HepG2 (cell line): ENCODE measurements around the gene HECA. TPM values are rescaled to one million over a fixed set of nuclear protein-coding genes. Genes with fewer than 3 reads are reported as not detected.

ENCODE experiments used
- BORCS8-MEF2B ChIP-seq: sonication (generic); formaldehyde crosslinking; IDR thresholded peaks from 2 replicates; pipeline ENCODE4 v1.8.0; 2022; ENCODE audit warnings: mild to moderate bottlenecking, missing genetic modification reagents
- MTA1 ChIP-seq: sonication (generic); formaldehyde crosslinking; IDR thresholded peaks from 2 replicates; pipeline ENCODE4 v1.4.0; 2020; ENCODE audit warnings: missing genetic modification reagents, mild to moderate bottlenecking, borderline replicate concordance
- UBTF ChIP-seq: sonication (generic); formaldehyde crosslinking; IDR thresholded peaks from 2 replicates; pipeline ENCODE4 v1.4.0; 2020; ENCODE audit warnings: mild to moderate bottlenecking, missing genetic modification reagents
- ZBTB49 ChIP-seq: sonication (generic); formaldehyde crosslinking; IDR thresholded peaks from 2 replicates; pipeline ENCODE4 v1.4.0; 2020; ENCODE audit warnings: missing genetic modification reagents, borderline replicate concordance
- ZNF441 ChIP-seq: sonication (generic); formaldehyde crosslinking; IDR thresholded peaks from 2 replicates; pipeline ENCODE4 v1.7.0; 2021; ENCODE audit warnings: missing genetic modification reagents, borderline replicate concordance
- ZNF512 ChIP-seq: sonication (generic); formaldehyde crosslinking; IDR thresholded peaks from 2 replicates; pipeline ENCODE4 v1.4.0; 2020; ENCODE audit warnings: mild to moderate bottlenecking, missing genetic modification reagents
- ZNF646 ChIP-seq: sonication (generic); formaldehyde crosslinking; IDR thresholded peaks from 2 replicates; pipeline ENCODE4 v1.9.0; 2021; ENCODE audit warnings: mild to moderate bottlenecking, missing genetic modification reagents
- ZNF724P ChIP-seq: sonication (generic); formaldehyde crosslinking; IDR thresholded peaks from 2 replicates; pipeline ENCODE4 v1.8.0; 2022; ENCODE audit warnings: missing genetic modification reagents, borderline replicate concordance
- ZSCAN25 ChIP-seq: sonication (generic); formaldehyde crosslinking; IDR thresholded peaks from 2 replicates; pipeline ENCODE4 v1.8.0; 2022; ENCODE audit warnings: mild to moderate bottlenecking, missing genetic modification reagents
- polyA plus RNA-seq, 8 experiments: library from polyadenylated mRNA; depleted of rRNA in 3 of 8; stranded (reverse) in 7 of 8; unstranded in 1 of 8; fragments of >200 nt; fragmentation: Illumina TruSeq in 4 of 8; extraction: Trizol in 4 of 8; gene quantifications; 2 replicates each; pipeline versions ENCODE4 v1.2.1 to v1.2.3, GENCODE V29; 2011 to 2016; ENCODE audit warnings: low read depth in 4 of 8, missing spikeins in 1 of 8, mixed read lengths in 1 of 8; ENCODE audit not compliant: insufficient read depth in 1 of 8
- total RNA-seq, 5 experiments: library from RNA; depleted of rRNA; stranded (reverse); fragments of >200 nt; fragmentation: Illumina TruSeq; extraction: Trizol; gene quantifications; 2 replicates each; pipeline ENCODE4 v1.2.3, GENCODE V29; 2016; ENCODE audit warnings: low read depth in 1 of 5

HECA gene
- total and polyA plus RNA-seq, 2 of the 13 experiments (the other 11 are each of a cell fraction or from before 2014, with no cell fraction given), result 0.18 to 0.49 TPM

- TF ChIP-seq ZBTB49 (no peak), BORCS8-MEF2B (CRISPR knock-in tag) (0 out of 2 replicates have a peak, but pooled peaks have one; percentile 32), UBTF (CRISPR knock-in tag) (peak; percentile 67), ZNF646 (CRISPR knock-in tag) (no peak), ZNF512 (CRISPR knock-in tag) (0 out of 2 replicates have a peak, but pooled peaks have one; percentile 45), MTA1 (CRISPR knock-in tag) (no peak), ZSCAN25 (CRISPR knock-in tag) (no peak), ZNF441 (CRISPR knock-in tag) (0 out of 2 replicates have a peak, but pooled peaks have one; percentile 13), ZNF724P (peak; percentile 46; the same call in 1 of the 2 replicates)
Measured at GRCh38 chr6:139219271-139219729, 84.4 kb downstream of the HECA start (continued).
